Measurements from ENCODE around the gene LRRC1.

LRRC1 gene

GRCh38 chr6:53894091-53894490 lies 99.3 kb downstream of the LRRC1 start:
- TF ChIP-seq GATA3 (IDR thresholded peaks at IDR 0.05; ENCODE audit: low read depth, low read length) = no peak
- TF ChIP-seq GATA2 (IDR thresholded peaks at IDR 0.05; ENCODE audit: low read depth, low read length) = no peak

GRCh38 chr6:53896196-53896595 lies 101.4 kb downstream of the LRRC1 start:
- TF ChIP-seq GATA2 (IDR thresholded peaks at IDR 0.05; ENCODE audit: low read depth, low read length) (no peak), GATA3 (IDR thresholded peaks at IDR 0.05; ENCODE audit: low read depth, low read length) (no peak)

- TF ChIP-seq GATA2 (IDR thresholded peaks at IDR 0.05; ENCODE audit: low read depth, low read length) = no peak
These were observed 103.4 kb downstream of the LRRC1 start for GRCh38 chr6:53898026-53898795.

- no peak for TF ChIP-seq GATA2 (IDR thresholded peaks at IDR 0.05; ENCODE audit: low read depth, low read length)
- TF ChIP-seq GATA3 (IDR thresholded peaks at IDR 0.05; ENCODE audit: low read depth, low read length) = no peak
These were observed 104.7 kb downstream of the LRRC1 start for GRCh38 chr6:53899512-53899911.

- TF ChIP-seq GATA2 (IDR thresholded peaks at IDR 0.05; ENCODE audit: low read depth, low read length) = no peak
- TF ChIP-seq GATA3 (IDR thresholded peaks at IDR 0.05; ENCODE audit: low read depth, low read length) = no peak
These were observed 108.6 kb downstream of the LRRC1 start for GRCh38 chr6:53903357-53903756.

GRCh38 chr6:53906103-53906502 lies 111.3 kb downstream of the LRRC1 start:
- TF ChIP-seq GATA3 (IDR thresholded peaks at IDR 0.05; ENCODE audit: low read depth, low read length) (no peak), GATA2 (IDR thresholded peaks at IDR 0.05; ENCODE audit: low read depth, low read length) (no peak)

GRCh38 chr6:53906842-53907241 lies 112.0 kb downstream of the LRRC1 start:
- no peak for TF ChIP-seq GATA3 (IDR thresholded peaks at IDR 0.05; ENCODE audit: low read depth, low read length)
- no peak for TF ChIP-seq GATA2 (IDR thresholded peaks at IDR 0.05; ENCODE audit: low read depth, low read length)

- TF ChIP-seq GATA3 (IDR thresholded peaks at IDR 0.05; ENCODE audit: low read depth, low read length) = no peak
- no peak for TF ChIP-seq GATA2 (IDR thresholded peaks at IDR 0.05; ENCODE audit: low read depth, low read length)
These were observed 116.0 kb downstream of the LRRC1 start for GRCh38 chr6:53910834-53911233.

GRCh38 chr6:53912661-53913060 lies 117.9 kb downstream of the LRRC1 start:
- TF ChIP-seq GATA2 (IDR thresholded peaks at IDR 0.05; ENCODE audit: low read depth, low read length) (no peak), GATA3 (IDR thresholded peaks at IDR 0.05; ENCODE audit: low read depth, low read length) (no peak)

- TF ChIP-seq GATA2 (IDR thresholded peaks at IDR 0.05; ENCODE audit: low read depth, low read length) (no peak), GATA3 (IDR thresholded peaks at IDR 0.05; ENCODE audit: low read depth, low read length) (no peak)
These were observed 118.5 kb downstream of the LRRC1 start for GRCh38 chr6:53913286-53913685.

GRCh38 chr6:53915026-53915691 lies 120.4 kb downstream of the LRRC1 start:
- TF ChIP-seq GATA2 (IDR thresholded peaks at IDR 0.05; ENCODE audit: low read depth, low read length) = no peak
- TF ChIP-seq GATA3 (IDR thresholded peaks at IDR 0.05; ENCODE audit: low read depth, low read length) = no peak

- TF ChIP-seq GATA3 (IDR thresholded peaks at IDR 0.05; ENCODE audit: low read depth, low read length) = no peak
- no peak for TF ChIP-seq GATA2 (IDR thresholded peaks at IDR 0.05; ENCODE audit: low read depth, low read length)
These were observed 122.1 kb downstream of the LRRC1 start for GRCh38 chr6:53916804-53917463.

- TF ChIP-seq GATA2 (IDR thresholded peaks at IDR 0.05; ENCODE audit: low read depth, low read length) (no peak), GATA3 (IDR thresholded peaks at IDR 0.05; ENCODE audit: low read depth, low read length) (no peak)
These were observed 122.6 kb downstream of the LRRC1 start for GRCh38 chr6:53917464-53917842.

- TF ChIP-seq GATA3 (IDR thresholded peaks at IDR 0.05; ENCODE audit: low read depth, low read length) (no peak), GATA2 (IDR thresholded peaks at IDR 0.05; ENCODE audit: low read depth, low read length) (no peak)
These were observed 124.2 kb downstream of the LRRC1 start for GRCh38 chr6:53918854-53919510.
